HG03469 (cell line): ENCODE measurements around the gene GRIN1.

Source experiments
- ATAC-seq: cut with Tn5 transposase; IDR thresholded peaks from one replicate; pipeline ENCODE4 v1.9.1; 2021; ENCODE audit warnings: mild to moderate bottlenecking, moderate library complexity, moderate number of reproducible peaks; ENCODE audit not compliant: unreplicated experiment

The GRIN1 gene

DNA sequence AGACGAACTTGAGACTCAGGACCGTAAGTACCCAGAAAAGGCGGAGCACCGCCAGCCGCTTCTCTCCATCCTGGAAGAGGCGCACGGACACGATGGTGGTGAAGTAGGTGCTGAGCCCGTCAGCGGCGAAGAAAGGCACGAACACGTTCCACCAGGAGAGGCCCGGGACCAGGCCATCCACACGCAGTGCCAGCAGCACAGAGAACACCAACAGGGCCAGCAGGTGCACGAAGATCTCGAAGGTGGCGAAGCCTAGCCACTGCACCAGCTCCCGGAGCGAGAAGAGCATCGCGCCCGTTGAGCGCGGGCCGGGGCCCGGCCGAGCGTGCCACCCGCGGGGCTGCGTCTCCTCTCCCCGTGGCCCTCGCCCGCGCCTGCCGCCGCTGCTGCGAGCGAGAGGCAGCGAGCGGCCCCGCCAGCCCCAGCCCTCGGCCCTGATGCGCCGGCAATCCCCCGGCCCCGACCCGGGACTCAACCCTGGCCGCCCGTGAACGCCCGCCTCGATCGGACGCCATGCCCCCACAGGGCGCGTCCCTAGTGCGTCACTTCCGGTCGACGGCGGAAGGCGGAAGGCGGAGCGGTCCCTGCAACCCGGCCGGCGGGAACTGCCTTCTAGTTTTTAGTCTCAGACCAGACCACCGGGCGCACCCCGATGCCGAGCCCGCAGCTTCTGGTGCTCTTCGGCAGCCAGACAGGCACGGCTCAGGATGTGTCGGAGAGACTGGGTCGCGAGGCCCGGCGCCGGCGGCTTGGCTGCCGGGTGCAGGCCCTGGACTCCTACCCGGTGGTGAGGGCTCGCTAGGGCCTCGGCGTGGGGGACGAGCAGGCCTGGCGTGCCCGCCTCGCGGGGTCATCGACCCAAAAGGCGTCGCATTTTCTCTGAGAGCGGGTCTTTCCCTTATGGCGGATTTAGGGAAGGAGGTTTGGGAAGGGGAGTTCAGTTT, 66.4 kb downstream of the GRIN1 start, which contains the start of the genes NDOR1 and TMEM203:
TSS of gene NDOR1 (plus strand) at position 575 of the 944 bp plus-strand sequence. CDS start at position 653, 78 bp downstream.
TSS of gene TMEM203 (minus strand) at position 523 of the 944 bp plus-strand sequence. CDS start at position 289, 234 bp downstream.
- peak; percentile 36 for ATAC-seq

DNA sequence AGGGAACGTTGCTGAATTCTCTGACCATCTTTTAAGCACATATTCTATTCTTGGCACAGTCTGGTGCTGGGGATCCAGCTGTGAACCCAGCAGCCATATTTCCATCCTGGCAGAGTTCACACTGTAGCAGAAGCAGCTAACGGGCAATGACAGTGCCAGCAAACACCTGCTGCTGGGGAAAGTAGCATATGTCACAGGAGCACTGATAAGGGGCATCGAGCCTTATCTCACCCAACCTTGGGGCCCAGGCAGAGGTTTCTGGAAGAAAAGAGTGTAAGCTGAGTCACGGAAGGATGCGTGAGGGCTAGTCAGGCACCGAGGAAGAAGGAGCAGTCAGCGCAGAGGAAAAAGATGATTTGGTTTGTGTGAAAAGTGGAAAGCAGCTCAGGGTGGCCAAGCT, 67.6 kb downstream of the GRIN1 start:
- ATAC-seq = no peak

DNA sequence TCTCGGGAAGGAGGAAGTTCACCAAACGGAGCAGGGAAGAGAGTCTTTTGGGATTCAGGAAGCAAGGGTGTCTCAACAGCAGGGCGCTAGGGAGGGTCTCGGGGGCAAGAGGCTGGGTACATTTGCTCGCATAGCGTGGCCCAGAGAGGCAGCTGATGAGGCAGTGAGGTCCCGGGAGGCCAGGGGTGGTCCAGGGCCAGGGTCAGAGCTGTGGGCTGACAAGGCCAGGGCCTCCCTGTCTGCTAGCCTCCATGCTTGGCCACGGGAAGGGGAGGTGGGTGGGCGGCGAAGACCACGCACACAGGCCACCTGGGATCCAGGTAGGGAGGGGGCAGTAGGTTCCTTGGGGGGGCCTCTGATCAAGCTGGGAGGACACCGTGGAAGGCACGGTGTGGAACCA, 72.6 kb downstream of the GRIN1 start:
- no peak for ATAC-seq

DNA sequence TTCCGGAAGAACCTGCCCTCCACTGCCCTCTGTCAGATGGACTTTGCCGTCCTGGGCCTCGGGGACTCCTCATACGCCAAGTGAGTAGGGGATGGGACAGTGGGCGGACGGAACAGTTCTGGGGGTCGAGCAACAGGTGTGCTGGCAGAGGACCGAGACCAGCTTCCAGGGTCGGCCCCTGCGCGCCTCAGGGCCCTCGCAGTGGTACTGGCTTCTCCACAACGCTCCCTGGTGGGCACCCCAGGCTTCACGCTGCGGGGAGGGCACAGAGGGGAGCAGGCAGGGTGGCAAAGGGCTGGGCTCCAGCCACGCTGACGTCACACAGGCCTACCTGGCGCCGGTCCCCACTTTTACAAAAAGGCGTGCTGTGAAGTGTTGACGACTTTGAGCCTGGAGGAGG, 73.6 kb downstream of the GRIN1 start:
- ATAC-seq = no peak

DNA sequence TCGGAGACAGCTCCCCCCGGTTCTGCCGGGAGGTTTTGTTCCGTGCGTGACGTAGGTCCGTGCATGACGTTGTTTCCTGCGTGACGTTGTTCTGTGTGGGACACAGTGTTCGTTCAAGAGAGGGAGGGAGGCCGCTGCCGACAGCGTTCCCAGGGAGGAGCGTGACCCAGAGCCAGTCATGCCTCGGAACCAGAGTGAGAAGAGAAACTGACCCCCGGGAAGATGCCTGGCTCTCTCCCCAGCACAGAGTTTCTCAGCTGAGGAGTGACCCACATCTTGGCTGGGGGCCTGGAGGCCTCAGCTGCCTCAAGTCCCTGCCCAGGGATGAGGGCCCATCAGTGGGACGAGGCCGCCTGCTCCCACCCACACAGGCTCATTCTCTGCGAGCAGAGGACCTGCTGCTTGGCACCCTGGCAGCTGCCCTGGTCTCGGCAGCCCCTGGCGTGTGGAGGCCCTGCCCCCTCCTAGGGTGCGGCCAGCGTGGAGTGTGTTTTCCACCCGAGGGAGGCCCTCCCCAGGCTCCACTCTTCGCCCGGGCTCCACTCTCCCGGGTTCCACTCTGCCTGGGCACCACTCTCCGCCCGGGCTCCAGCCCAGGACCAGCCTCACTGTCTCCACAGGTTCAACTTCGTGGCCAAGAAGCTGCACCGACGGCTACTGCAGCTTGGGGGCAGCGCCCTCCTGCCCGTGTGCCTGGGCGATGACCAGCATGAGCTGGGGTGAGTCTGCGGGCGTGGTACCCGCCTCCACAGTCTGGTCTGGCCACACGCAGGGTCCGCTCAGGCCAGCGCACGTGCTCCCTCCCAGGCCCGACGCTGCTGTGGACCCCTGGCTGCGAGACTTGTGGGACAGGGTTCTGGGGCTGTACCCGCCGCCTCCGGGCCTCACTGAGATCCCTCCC, 74.5 kb downstream of the GRIN1 start:
- no peak for ATAC-seq

DNA sequence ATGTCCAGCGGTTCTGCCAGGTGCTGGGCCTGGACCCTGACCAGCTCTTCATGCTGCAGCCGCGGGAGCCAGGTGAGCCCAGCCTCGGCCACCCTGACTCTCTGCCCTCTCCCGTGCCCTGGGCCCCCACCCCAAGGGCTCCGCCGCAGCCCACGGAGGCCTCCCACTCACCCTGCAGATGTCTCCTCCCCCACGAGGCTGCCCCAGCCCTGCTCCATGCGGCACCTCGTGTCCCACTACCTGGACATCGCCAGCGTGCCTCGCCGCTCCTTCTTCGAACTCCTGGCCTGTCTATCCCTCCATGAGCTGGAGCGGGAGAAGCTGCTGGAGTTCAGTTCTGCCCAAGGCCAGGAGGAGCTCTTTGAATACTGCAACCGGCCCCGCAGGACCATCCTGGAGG, 75.7 kb downstream of the GRIN1 start:
- ATAC-seq = no peak

DNA sequence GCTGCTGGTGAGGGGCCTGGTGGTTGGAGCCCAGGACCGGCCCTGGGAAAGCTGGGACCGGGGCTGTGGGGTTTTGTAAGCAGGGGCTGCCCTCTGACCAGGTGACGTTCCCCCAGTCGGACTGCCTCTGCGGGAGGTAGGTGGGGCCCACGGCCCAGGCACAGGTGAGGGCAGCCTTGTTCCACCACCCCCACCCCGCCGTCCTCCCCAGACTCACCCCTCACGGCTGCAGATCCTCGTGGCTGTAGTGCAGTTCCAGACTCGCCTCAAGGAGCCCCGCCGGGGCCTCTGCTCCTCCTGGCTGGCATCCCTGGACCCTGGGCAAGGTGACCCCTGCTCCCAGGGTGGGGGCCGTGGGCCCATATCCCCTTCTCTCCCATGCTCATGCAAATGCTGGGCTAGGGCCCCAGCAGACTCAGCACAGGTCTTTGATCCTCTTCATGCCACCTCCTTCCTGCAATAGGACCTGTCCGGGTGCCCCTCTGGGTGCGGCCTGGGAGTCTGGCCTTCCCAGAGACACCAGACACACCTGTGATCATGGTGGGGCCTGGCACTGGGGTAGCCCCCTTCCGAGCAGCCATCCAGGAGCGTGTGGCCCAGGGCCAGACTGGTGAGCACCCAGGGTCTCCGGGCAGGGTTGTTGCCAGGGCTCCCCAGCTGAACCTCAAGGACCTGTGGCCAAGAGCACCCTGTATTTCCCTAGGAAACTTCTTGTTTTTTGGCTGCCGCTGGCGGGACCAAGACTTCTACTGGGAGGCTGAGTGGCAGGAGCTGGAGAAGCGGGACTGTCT, 76.4 kb downstream of the GRIN1 start:
- no peak for ATAC-seq

DNA sequence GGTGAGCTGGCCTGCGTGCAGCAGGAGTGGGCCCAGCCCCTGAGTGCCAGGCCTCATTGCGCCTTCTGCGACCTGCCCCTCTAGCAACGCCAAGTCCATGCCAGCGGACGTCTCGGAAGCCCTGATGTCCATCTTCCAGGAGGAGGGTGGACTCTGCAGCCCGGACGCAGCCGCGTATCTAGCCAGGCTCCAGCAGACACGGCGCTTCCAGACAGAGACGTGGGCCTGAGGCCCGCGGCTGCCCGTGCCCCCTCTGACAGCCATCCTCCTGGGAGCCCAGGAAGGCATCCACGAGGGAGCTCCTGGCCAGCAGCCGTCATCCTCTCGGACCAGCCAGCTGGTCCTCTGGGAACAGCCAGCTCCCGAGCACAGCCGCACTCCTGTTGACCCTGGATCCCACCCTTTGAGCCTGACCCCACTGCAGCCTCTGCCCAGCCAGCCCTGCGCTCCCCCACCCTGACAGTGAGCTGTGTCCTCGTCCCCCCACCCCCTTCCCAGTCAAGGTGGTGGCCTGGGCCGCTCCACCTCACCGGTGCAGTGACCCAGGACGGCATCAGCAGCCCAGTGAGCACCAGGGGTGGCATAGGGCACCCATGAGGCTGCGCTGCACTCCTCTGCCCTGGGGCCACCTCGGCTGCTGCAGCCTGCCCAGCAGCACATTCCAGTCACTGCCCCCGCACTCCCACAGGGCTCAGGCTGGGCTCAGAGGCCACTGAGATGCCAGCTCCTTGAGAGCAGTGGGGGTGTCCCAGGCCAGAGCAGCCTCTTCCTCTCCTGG, 77.4 kb downstream of the GRIN1 start:
- no peak for ATAC-seq

DNA sequence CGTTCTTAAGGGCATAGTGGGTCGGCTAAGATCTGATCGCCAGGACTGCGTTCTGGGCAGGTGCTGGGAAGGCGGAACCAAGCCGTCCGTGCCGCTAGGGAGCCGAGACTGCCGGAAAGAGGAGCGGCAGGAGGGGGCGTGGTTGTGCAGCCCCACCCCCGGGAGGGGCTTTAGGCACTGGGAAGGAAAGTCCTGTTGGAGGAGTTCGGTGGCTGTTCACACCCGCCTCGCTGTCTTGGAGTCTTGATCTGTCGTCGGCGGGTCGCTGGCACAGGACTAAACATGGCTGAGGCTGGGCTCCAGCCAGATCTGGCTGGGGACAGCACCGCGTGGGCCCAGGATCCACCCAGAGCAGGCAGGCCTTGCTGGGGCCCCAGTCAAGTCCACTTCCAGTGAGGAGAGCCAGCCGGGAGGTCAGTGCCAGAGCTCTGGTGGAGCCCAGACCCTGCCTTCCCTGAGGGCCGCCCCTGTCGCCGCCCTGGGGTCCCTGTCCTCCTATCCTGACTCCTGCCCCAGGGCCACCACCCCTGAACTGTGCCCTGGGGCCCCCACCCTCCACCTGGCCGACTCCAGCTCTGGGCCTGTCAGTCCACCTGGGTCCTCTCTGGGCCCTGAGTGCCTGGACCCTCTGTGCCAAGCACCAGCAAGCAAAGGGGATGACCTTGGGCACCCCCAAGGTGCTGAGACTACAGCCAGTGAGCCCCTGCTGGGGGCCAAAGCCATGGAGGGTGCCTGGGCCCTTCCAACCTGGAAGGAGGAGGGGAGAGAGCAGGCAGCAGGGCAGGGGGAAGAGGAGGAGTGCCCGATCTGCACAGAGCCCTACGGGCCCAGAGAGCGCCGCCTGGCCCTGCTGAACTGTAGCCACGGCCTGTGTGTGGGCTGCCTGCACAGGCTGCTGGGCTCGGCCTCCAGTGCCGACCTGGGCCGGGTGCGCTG, 78.6 kb downstream of the GRIN1 start:
- no peak for ATAC-seq

DNA sequence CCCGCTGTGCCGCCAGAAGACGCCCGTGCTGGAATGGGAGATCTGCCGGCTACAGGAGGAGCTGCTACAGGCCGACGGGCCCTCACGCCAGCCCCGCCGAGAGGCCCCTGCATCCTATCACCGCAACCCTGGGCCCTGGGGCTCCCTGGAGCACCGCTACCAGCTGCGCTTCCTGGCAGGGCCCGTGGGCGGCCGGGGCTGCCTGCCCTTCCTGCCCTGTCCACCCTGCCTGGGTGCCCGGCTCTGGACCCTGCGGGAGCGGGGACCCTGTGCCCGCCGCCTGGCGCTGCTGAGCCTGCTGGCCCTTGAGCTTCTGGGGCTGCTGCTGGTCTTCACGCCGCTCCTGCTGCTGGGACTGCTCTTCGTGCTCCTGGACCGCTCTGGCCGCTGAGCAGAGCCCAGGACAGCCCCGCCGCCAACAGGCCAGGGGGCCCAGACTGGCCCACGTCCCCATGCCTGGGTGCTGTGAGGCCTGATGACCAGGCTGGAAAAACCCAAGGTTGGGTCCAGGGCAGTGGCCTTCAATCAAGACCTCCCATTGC, 79.3 kb downstream of the GRIN1 start:
- ATAC-seq = no peak
